ENCODE results near the gene BTBD6.

- TF ChIP-seq CTCF (IDR thresholded peaks at IDR 0.05) (no peak), POLR2A (IDR thresholded peaks at IDR 0.05) (no peak)
Observed at GRCh38 chr14:105272623-105273022, 24.3 kb downstream of the BTBD6 start.

Measured in esophagus squamous epithelium (tissue), 4 donors.